Measurements from ENCODE around the gene SORCS1. TPM values are rescaled to one million over a fixed set of nuclear protein-coding genes. Genes with fewer than 3 reads are reported as not detected.

Gene SORCS1
- total RNA-seq, 1 donor from 2014 or later = 1.1 TPM

- Histone ChIP-seq H3K4me2 (ENCODE audit: low read length) (no peak overlapping the region), H3K4me3 (ENCODE audit: insufficient read depth, low read depth, low read length) (no peak overlapping the region), H3K36me3 (ENCODE audit: insufficient read depth, low read length) (no peaks in the 10 kb centered on the region), H3K79me2 (ENCODE audit: insufficient read depth, low read length) (no peaks in the 10 kb centered on the region), H3K9ac (ENCODE audit: low read length) (no peak overlapping the region), H3K9me3 (ENCODE audit: insufficient read depth, low read depth, low read length) (no peaks in the 10 kb centered on the region), H3K27ac (ENCODE audit: low read depth, low read length) (no peak overlapping the region), H4K20me1 (ENCODE audit: insufficient read depth, low read length) (no peaks in the 10 kb centered on the region), H3K27me3 (ENCODE audit: insufficient read depth, low read length) (no peaks in the 10 kb centered on the region), H3K4me1 (ENCODE audit: insufficient read depth, low read length) (no peaks in the 10 kb centered on the region), H2AFZ (ENCODE audit: low read depth, low read length) (no peak overlapping the region)
- DNase-seq (ENCODE audit: low read depth) = no peak
- no peak overlapping the region for H3K4me3 Mint-ChIP-seq (ENCODE audit: unreplicated experiment)
- FAIRE-seq = no peak
- H3K4me1 Mint-ChIP-seq (ENCODE audit: low read depth, unreplicated experiment) = peaks cover 10% of the 10 kb centered on the region
- no peak overlapping the region for H3K27ac Mint-ChIP-seq (ENCODE audit: unreplicated experiment)
- no peaks in the 10 kb centered on the region for H3K27me3 Mint-ChIP-seq (ENCODE audit: low read depth, unreplicated experiment)
- TF ChIP-seq EZH2 (IDR thresholded peaks at IDR 0.05; ENCODE audit: insufficient read depth, low read length) (no peak), CTCF (IDR thresholded peaks at IDR 0.05; ENCODE audit: insufficient read depth, low read depth, low read length) (no peak)
- H3K36me3 Mint-ChIP-seq (ENCODE audit: low read depth, unreplicated experiment) = no peaks in the 10 kb centered on the region
- no peaks in the 10 kb centered on the region for H3K9me3 Mint-ChIP-seq (ENCODE audit: unreplicated experiment)
Observed at GRCh38 chr10:106825576-106826364, 338.7 kb downstream of the SORCS1 start.

- Histone ChIP-seq H3K4me2 (ENCODE audit: low read length) (no peak overlapping the region), H3K27ac (ENCODE audit: low read depth, low read length) (no peak overlapping the region), H4K20me1 (ENCODE audit: insufficient read depth, low read length) (no peaks in the 10 kb centered on the region), H3K79me2 (ENCODE audit: insufficient read depth, low read length) (no peaks in the 10 kb centered on the region), H3K9ac (ENCODE audit: low read length) (no peak overlapping the region), H3K4me1 (ENCODE audit: insufficient read depth, low read length) (no peaks in the 10 kb centered on the region), H3K9me3 (ENCODE audit: insufficient read depth, low read depth, low read length) (no peaks in the 10 kb centered on the region), H3K36me3 (ENCODE audit: insufficient read depth, low read length) (no peaks in the 10 kb centered on the region), H3K27me3 (ENCODE audit: insufficient read depth, low read length) (no peaks in the 10 kb centered on the region), H3K4me3 (ENCODE audit: insufficient read depth, low read depth, low read length) (no peak overlapping the region), H2AFZ (ENCODE audit: low read depth, low read length) (no peak overlapping the region)
- Mint-ChIP-seq H3K27me3 (ENCODE audit: low read depth, unreplicated experiment) (no peaks in the 10 kb centered on the region), H3K27ac (ENCODE audit: unreplicated experiment) (no peak overlapping the region), H3K36me3 (ENCODE audit: low read depth, unreplicated experiment) (no peaks in the 10 kb centered on the region), H3K4me1 (ENCODE audit: low read depth, unreplicated experiment) (peaks cover 1% of the 10 kb centered on the region), H3K4me3 (ENCODE audit: unreplicated experiment) (no peak overlapping the region), H3K9me3 (ENCODE audit: unreplicated experiment) (no peaks in the 10 kb centered on the region)
- TF ChIP-seq EZH2 (IDR thresholded peaks at IDR 0.05; ENCODE audit: insufficient read depth, low read length) (no peak), CTCF (IDR thresholded peaks at IDR 0.05; ENCODE audit: insufficient read depth, low read depth, low read length) (no peak)
- FAIRE-seq = no peak
- no peak for DNase-seq (ENCODE audit: low read depth)
Observed at GRCh38 chr10:106820579-106820978, 343.9 kb downstream of the SORCS1 start.

GRCh38 chr10:106819490-106819889, 345.0 kb downstream of the SORCS1 start:
- H3K27ac Mint-ChIP-seq (ENCODE audit: unreplicated experiment) = no peak overlapping the region
- H3K9me3 Mint-ChIP-seq (ENCODE audit: unreplicated experiment) = no peaks in the 10 kb centered on the region
- no peaks in the 10 kb centered on the region for H3K79me2 ChIP-seq (ENCODE audit: insufficient read depth, low read length)
- no peak for DNase-seq (ENCODE audit: low read depth)
- no peaks in the 10 kb centered on the region for H4K20me1 ChIP-seq (ENCODE audit: insufficient read depth, low read length)
- H3K4me2 ChIP-seq (ENCODE audit: low read length) = no peak overlapping the region
- no peak overlapping the region for H3K9ac ChIP-seq (ENCODE audit: low read length)
- H3K4me3 ChIP-seq (ENCODE audit: insufficient read depth, low read depth, low read length) = no peak overlapping the region
- H3K4me1 ChIP-seq (ENCODE audit: insufficient read depth, low read length) = no peaks in the 10 kb centered on the region
- no peaks in the 10 kb centered on the region for H3K9me3 ChIP-seq (ENCODE audit: insufficient read depth, low read depth, low read length)
- TF ChIP-seq CTCF (IDR thresholded peaks at IDR 0.05; ENCODE audit: insufficient read depth, low read depth, low read length) (no peak), EZH2 (IDR thresholded peaks at IDR 0.05; ENCODE audit: insufficient read depth, low read length) (no peak)
- no peak overlapping the region for H3K4me3 Mint-ChIP-seq (ENCODE audit: unreplicated experiment)
- FAIRE-seq = no peak
- no peaks in the 10 kb centered on the region for H3K27me3 Mint-ChIP-seq (ENCODE audit: low read depth, unreplicated experiment)
- H3K27me3 ChIP-seq (ENCODE audit: insufficient read depth, low read length) = no peaks in the 10 kb centered on the region
- no peaks in the 10 kb centered on the region for H3K36me3 ChIP-seq (ENCODE audit: insufficient read depth, low read length)
- H3K27ac ChIP-seq (ENCODE audit: low read depth, low read length) = no peak overlapping the region
- no peak overlapping the region for H2AFZ ChIP-seq (ENCODE audit: low read depth, low read length)
- no peaks in the 10 kb centered on the region for H3K4me1 Mint-ChIP-seq (ENCODE audit: low read depth, unreplicated experiment)
- H3K36me3 Mint-ChIP-seq (ENCODE audit: low read depth, unreplicated experiment) = no peaks in the 10 kb centered on the region
